Right atrium auricular region (tissue), 2 donors: ENCODE data around the gene GMCL1. TPM values are rescaled to one million over a fixed set of nuclear protein-coding genes. Genes with fewer than 3 reads are reported as not detected.

Source experiments
- DNase-seq: peaks from one replicate; pipeline ENCODE4 v3.0.0-alpha.2; 2019; ENCODE audit warnings: low spot score
- H3K27ac ChIP-seq, 2 donors: fragments of 200-600 bp; sonication (generic); 1 replicate in 1 of 2; 2 replicates in 1 of 2; pipeline ENCODE4 v1.5.1; 2016 to 2019
- H3K27me3 ChIP-seq, 2 donors: fragments of 200-600 bp; sonication (generic); one replicate each; pipeline versions ENCODE4 v1.5.1 to v1.6.0; 2017 to 2019
- H3K36me3 ChIP-seq: fragments of 200-600 bp; sonication (generic); one replicate; pipeline ENCODE4 v1.5.1; 2016
- H3K4me1 ChIP-seq, 2 donors: fragments of 200-600 bp; sonication (generic); one replicate each; pipeline versions ENCODE4 v1.5.1 to v1.6.0; 2017 to 2019
- H3K4me3 ChIP-seq, 2 donors: fragments of 200-600 bp; sonication (generic); 1 replicate in 1 of 2; 2 replicates in 1 of 2; pipeline ENCODE4 v1.5.1; 2017 to 2019; ENCODE audit warnings: mild to moderate bottlenecking in 1 of 2, moderate library complexity in 1 of 2
- H3K9me3 ChIP-seq, 2 donors: fragments of 200-600 bp; sonication (generic); one replicate each; pipeline ENCODE4 v1.5.1; 2019
- CTCF ChIP-seq, 2 donors: fragments of 200-600 bp; sonication (generic); IDR thresholded peaks; one replicate each; pipeline ENCODE4 v1.5.1; 2019; ENCODE audit warnings: antibody characterized with exemption in 2 of 2
- total RNA-seq, 2 donors: library from RNA; depleted of rRNA; stranded (reverse); fragments of >200 nt; gene quantifications; one replicate each; pipeline ENCODE4 v1.1.0, GENCODE V29; 2016

The GMCL1 gene
- total RNA-seq, 2 donors from 2014 or later, result 5.4 to 7.2 TPM

DNA sequence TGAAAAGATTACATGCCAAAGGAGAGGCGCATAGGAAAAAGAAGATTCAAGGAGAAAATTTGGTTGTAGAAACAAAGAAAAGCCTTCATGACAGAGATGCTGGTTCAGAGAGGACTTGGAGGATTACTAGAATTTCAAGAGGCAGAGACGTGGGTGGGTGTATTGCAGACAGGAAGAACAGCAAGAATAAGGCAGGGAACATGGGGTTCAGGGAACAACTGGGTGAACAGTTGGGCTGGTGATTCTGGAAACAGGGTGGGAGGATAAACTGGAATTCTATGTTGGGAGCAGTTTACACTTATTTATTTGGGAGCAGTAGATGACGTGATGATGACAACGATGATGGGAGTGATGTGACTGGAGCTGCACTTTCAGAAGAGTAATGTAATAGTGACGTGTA lies 18.4 kb upstream of the GMCL1 start:
- DNase-seq, result no peak
- Histone ChIP-seq H3K27me3 (no peaks in the 10 kb centered on the region), H3K4me3 (no peak overlapping the region), H3K9me3 (no peaks in the 10 kb centered on the region), H3K27ac (no peak overlapping the region), H3K4me1 (no peaks in the 10 kb centered on the region), H3K36me3 (peaks cover 50% of the 10 kb centered on the region)
- TF ChIP-seq CTCF (IDR thresholded peaks at IDR 0.05), result no peak

GRCh38 chr2:69811591-69811990 lies 17.9 kb upstream of the GMCL1 start:
- Histone ChIP-seq H3K4me3 (no peak overlapping the region), H3K9me3 (no peaks in the 10 kb centered on the region), H3K36me3 (peaks cover 45% of the 10 kb centered on the region), H3K27me3 (no peaks in the 10 kb centered on the region), H3K27ac (no peak overlapping the region), H3K4me1 (peaks cover 0 to under 1% of the 10 kb centered on the region in 2 donors)
- no peak for DNase-seq
- TF ChIP-seq CTCF (IDR thresholded peaks at IDR 0.05), result no peak

GRCh38 chr2:69815717-69816116 lies 13.7 kb upstream of the GMCL1 start:
- no peak overlapping the region for H3K4me3 ChIP-seq
- H3K9me3 ChIP-seq, result no peaks in the 10 kb centered on the region
- peaks cover 8% of the 10 kb centered on the region for H3K36me3 ChIP-seq
- H3K27me3 ChIP-seq, result no peaks in the 10 kb centered on the region
- no peak overlapping the region for H3K27ac ChIP-seq
- TF ChIP-seq CTCF (IDR thresholded peaks at IDR 0.05), result no peak
- DNase-seq, result no peak
- H3K4me1 ChIP-seq, result peaks cover 0 to 17% of the 10 kb centered on the region in 2 donors

- peak; percentile 92 for DNase-seq
- peak; percentile 88 to 94 for TF ChIP-seq CTCF (IDR thresholded peaks at IDR 0.05)
- Histone ChIP-seq H3K4me3 (no peak overlapping the region), H3K9me3 (no peaks in the 10 kb centered on the region), H3K36me3 (peaks cover 5% of the 10 kb centered on the region), H3K4me1 (peaks cover 0 to 17% of the 10 kb centered on the region in 2 donors), H3K27me3 (no peaks in the 10 kb centered on the region), H3K27ac (no peak overlapping the region)
Observed at GRCh38 chr2:69816923-69817542, 12.4 kb upstream of the GMCL1 start.

GRCh38 chr2:69817729-69818501 lies 11.5 kb upstream of the GMCL1 start:
- H3K27me3 ChIP-seq, result no peaks in the 10 kb centered on the region
- peaks cover 0 to 17% of the 10 kb centered on the region in 2 donors for H3K4me1 ChIP-seq
- TF ChIP-seq CTCF (IDR thresholded peaks at IDR 0.05), result no peak
- H3K36me3 ChIP-seq, result peaks cover 5% of the 10 kb centered on the region
- H3K27ac ChIP-seq, result no peak overlapping the region
- no peak overlapping the region for H3K4me3 ChIP-seq
- no peaks in the 10 kb centered on the region for H3K9me3 ChIP-seq
- no peak for DNase-seq
